GM21576 (cell line): ENCODE data around the gene SGSH.
"Not testable (repeated sequence)": the region's sequence is repeated elsewhere in the genome, so short reads cannot be mapped to it uniquely, and the experiment has no call there.

ENCODE experiments used
- ATAC-seq: cut with Tn5 transposase; IDR thresholded peaks from one replicate; pipeline ENCODE4 v1.9.1; 2021; ENCODE audit warnings: mild to moderate bottlenecking, moderate library complexity; ENCODE audit not compliant: unreplicated experiment

SGSH gene

DNA sequence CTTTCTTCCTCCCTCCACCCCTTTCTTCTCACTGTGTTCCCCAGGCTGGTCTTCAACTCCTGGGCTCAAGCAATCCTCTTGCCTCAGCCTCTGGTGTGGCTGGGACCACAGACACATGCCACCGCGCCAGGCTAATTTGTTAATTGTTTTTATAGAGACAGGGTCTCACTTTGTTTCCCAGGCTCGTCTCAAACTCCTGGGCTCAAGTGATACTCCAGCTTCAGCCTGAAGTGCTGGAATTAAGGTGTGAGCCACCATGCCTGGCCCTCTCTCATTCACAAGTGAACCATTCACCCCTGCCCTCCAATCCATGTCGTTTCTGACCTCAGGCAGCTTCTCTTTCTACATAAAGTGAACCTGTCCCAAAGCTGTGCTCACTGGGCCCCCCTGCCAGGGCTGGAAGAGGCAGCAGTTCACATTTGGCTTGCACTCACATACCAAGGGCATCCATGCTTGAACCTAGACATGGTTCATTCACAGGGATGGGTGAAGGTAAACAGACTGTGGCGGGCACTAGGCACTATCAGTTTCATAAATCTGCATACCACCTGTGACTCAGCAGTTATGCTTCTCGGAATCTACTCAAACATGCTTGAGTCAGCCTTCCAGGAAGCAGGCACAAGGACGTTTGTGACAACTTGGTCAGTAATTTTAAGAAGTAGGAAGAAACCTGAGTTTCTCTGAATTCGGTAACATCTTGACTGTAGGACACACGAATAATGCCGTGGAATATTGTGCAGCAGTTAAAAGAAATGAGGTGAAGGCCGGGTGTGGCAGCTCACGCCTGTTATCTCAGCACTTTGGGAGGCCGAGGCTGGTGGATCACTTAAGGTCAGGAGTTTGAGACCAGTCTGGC is 34.5 kb upstream of the SGSH start:
- no peak for ATAC-seq

DNA sequence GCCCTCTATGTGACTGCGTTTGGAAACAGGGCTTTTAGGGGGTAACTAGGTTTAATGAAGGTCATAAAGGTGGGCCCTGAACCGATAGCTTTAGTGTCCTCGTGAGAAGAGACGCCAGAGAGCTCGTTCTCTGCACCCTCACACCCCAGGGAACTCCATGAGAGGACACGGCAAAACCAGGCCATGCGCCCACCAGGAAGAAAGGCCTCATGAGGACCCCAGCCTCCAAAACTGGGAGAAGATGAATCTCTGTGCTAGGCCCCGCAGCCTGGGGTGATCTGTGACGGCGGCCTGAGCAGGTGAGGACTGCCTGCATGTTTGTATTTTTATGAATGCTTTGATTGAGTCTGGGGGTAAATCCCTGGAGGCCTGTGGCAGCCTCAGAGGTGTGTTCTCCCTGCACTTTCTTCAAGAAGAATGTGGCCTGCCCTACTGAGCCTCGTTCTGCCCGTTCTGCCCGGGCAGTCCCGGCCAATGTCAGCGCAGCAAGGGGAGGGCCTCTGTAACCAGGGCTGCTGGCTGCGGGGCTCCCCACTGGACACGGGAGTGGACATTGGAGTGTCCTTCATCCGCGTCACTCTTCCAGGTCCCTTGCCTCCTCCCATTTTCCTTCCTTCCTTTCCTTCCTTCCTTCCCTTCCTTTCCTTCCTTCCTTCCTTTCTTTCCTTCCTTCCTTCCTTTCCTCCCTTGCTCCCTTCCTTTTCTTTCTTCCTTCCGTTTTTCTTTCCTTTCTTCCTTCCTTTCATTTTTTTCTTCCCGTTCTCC is 33.7 kb upstream of the SGSH start:
- no peak for ATAC-seq

- no peak for ATAC-seq
Observed at GRCh38 chr17:80252871-80253270, 32.7 kb upstream of the SGSH start.

DNA sequence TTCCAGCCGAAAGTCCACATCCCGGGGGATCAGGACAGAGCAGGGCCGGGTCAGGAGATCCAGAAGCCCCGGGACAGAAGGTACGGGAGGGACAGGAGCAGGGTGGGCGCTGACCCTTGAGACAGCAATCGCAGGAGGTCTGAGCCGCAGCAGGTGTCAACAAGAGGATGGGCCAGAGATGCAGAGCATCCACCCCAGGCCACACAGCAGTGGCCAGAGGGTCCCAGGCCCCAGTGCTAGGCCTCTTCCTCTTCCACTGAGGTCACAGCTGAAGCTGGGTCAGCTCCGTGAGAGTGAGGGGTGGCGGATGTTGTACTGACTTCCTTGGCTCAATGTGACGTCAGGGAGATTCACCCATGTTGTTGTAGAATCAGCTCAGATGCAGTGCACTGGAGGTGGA is 31.8 kb upstream of the SGSH start:
- no peak for ATAC-seq

DNA sequence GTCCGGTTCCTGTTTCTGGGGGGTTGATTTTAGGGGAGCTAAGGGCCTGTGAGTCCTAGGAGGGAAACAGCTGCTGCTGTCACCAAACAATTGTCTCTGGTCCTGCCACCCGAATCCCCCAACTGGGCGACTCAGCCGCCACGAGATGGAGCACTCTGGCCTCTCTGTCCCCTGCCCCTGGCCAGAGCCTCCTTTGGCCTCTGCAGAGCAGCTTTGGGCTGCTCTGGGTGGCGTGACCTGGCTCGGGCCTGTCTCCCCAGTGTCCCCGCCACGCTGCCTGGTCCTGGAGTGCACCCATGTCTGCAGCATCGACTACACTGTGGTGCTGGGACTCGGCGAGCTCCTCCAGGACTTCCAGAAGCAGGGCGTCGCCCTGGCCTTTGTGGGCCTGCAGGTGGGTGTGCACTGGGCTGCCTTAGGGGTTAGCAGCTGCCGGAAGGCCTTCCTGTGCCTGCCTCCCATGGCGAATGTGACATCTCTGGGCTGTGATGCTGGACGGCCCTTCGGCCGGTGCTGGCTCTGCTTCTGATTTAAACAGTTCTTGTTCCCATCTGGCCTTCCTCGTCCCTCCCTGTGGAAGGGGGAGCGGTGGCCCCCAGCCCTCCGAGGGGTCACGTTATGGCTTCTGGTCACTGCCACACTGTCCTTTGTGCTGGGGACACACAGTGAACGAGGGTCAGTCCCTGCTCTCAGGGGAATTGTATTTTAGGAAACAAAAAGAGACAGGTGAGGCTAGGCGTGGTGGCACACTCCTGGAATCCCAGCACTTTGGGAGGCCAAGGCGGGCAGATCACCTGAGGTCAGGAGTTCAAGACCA is 29.0 kb upstream of the SGSH start:
- no peak for ATAC-seq

- no peak for ATAC-seq
Observed at GRCh38 chr17:80248001-80248893, 28.1 kb upstream of the SGSH start.

DNA sequence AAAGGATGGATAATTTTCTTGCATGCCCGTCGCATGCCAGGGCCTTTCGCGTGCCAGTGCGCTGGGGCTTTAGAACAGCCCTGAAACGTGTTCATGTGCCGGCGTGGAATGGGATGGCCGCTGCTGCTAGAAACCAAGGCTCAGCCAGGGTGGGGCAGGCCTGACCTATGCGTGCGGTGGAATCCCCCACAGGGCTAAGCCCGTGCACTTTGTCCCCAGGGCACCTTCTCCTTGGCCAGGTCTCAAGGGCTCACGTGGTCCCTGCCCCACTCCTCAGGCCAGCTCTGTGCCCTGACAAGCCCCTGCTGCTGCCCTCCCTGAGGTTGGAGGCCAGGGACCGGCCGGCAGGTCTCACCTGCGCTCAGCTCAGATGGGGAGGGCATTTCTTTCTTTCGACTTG is 27.4 kb upstream of the SGSH start:
- no peak for ATAC-seq

- no peak for ATAC-seq
Observed at GRCh38 chr17:80246726-80247125, 26.6 kb upstream of the SGSH start.

GRCh38 chr17:80246266-80246681 is 26.1 kb upstream of the SGSH start:
- no peak for ATAC-seq

GRCh38 chr17:80245566-80246265 is 25.6 kb upstream of the SGSH start:
- no peak for ATAC-seq

DNA sequence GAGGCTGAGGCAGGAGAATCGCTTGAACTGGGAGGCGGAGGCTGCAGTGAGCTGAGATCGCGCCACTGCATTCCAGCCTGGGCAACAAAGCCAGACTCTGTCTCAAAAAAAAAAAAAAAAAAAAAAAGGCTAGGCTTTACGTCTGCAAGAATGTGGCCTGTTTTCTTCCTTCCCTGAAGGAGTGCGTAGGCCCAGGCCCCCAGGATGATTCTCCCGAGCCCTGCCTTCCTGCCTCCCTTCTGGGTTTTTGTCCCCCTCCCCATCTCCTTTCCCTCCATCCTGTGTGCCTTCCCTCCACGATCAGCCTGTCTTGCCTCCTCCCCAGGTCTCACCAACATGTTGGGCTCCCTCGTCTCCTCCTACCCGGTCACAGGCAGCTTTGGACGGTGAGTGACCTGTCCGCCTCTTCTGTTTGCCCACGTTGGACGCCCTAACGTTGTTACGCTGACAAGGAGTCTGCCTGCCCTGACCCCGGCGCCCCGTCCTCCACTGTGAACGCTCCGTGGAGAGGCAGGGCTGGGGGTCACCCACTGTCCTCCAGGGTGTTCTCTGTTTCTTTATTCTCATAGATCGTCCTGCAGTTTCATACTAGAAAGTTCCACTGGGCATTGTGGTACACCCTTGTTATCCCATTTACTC is 24.9 kb upstream of the SGSH start:
- no peak for ATAC-seq

DNA sequence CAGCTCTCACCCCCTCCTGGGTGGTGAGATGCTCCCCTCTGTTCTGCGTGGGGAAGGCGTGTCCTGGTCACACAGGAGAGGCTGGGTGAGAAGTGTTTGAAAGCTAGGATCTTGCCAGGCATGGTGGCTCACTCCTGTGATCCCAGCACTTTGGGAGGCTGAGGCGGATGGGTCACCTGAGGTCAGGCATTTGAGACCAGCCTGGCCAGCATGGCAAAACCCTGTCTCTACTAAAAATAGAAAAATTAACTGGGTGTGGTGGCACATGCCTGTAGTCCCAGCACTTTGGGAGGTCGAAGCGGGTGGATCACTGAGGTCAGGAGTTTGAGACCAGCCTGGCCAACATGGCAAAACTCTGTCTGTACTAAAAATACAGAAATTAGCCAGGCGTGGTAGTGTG is 24.3 kb upstream of the SGSH start:
- ATAC-seq = not testable (repeated sequence)

GRCh38 chr17:80243526-80244433 is 23.6 kb upstream of the SGSH start:
- ATAC-seq = no peak

DNA sequence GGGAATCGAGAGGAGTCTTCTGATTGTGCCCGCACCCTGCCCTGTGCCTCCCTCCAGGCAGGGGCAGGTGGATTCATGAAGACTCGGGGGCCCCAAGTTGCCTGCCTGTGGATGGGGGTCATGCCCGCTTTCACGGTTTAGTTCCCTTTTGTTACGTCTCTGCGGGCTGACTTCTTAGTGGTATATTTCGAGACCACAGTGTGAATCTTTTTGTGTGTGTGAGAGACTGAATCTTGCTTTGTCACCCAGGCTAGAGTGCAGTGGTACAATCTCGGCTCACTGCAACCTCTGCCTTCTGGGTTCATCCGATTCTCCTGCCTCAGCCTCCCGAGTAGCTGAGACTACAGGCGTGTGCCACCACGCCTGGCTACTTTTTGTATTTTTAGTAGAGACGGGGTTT is 22.4 kb upstream of the SGSH start:
- ATAC-seq = no peak

DNA sequence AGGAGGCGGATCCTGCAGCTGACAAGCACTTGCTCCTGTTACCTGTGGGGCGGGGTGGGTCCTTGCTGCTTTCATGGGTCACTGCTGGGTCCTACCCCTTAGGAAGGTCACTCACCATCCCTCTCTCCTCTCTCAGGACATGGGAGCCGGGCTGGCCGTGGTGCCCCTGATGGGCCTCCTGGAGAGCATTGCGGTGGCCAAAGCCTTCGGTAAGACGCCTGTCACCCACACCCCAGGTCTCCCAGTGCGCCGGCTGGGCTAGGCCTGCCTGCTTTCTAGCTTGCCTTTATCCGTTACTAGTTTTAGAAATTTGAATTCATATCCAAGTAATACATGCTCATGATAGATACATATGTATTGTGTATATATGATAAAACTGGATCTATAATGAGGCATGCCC is 17.3 kb upstream of the SGSH start:
- ATAC-seq = no peak

GRCh38 chr17:80236911-80237310 is 16.8 kb upstream of the SGSH start:
- no peak for ATAC-seq

DNA sequence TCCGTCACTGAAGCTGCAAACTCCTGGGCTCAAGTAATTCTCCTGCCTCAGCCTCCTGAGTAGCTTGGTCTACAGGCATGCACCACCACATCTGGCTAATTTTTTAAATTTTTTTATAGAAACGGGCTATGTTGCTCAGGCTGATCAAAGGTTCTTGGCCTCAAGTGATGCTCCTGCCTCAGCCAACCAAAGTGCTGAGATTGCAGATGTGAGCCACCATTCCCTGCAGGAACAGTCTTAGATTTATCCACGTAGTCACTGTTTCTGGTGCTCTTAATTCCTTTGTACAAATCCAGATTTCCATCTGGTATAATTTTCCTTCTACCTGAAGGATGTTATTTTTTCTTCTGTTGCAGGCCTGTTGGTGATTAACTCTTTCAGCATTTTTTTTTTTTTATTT is 13.1 kb upstream of the SGSH start:
- no peak for ATAC-seq

DNA sequence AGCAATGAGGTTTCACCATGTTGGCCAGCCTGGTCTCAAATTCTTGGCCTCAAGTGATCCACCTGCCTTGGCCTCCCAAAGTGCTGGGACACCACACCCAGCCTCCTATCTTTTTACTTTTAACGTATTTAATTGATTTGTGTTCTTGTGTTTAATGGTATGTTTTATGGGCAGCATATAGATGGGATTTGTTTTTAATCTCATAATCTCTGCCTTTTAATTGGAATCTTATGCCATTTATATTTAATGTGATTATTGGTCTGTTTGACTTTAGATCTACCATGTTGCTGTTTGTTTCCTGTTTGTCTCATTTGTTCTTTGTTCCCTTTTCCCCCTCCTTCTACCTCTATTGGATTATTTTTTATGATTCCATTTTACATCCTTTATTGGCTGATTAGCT is 12.3 kb upstream of the SGSH start:
- no peak for ATAC-seq
